DMS114 treated with DMSO at 0.1 percent for 48 hours (cell line): Measurements from ENCODE around the gene A2ML1.
"Not testable (repeated sequence)": the region's sequence is repeated elsewhere in the genome, so short reads cannot be mapped to it uniquely, and the experiment has no call there.

Experiments used
- DNase-seq: peaks from one replicate; lab custom pipeline; 2025; ENCODE audit not compliant: unreplicated experiment; lab: John Stamatoyannopoulos, UW

Gene A2ML1

GRCh38 chr12:8904665-8905064 lies 82.2 kb downstream of the A2ML1 start:
- DNase-seq = no peak

DNA sequence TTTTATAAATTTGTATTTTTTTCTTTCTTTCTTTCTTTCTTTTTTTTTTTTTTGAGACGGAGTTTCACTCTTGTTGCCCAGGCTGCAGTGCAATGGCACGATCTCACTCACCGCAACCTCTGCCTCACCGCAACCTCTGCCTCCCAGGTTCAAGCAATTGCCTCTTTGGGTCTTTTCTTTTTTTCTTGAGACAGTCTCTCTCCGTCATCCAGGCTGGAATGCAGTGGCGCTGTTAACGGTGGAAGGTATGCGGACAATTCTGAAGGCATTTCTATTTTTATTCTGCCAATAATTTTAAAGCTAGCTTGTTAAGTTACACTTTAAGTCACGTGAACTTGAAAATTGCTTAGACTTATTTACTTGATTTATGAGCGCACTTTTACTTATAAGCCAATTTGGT lies 83.1 kb downstream of the A2ML1 start:
- DNase-seq = no peak

- no peak for DNase-seq
These were observed 84.1 kb downstream of the A2ML1 start for GRCh38 chr12:8906266-8907180.

- DNase-seq = no peak
These were observed 85.1 kb downstream of the A2ML1 start for GRCh38 chr12:8907513-8907912.

- no peak for DNase-seq
These were observed 87.3 kb downstream of the A2ML1 start for GRCh38 chr12:8909752-8910151.

DNA sequence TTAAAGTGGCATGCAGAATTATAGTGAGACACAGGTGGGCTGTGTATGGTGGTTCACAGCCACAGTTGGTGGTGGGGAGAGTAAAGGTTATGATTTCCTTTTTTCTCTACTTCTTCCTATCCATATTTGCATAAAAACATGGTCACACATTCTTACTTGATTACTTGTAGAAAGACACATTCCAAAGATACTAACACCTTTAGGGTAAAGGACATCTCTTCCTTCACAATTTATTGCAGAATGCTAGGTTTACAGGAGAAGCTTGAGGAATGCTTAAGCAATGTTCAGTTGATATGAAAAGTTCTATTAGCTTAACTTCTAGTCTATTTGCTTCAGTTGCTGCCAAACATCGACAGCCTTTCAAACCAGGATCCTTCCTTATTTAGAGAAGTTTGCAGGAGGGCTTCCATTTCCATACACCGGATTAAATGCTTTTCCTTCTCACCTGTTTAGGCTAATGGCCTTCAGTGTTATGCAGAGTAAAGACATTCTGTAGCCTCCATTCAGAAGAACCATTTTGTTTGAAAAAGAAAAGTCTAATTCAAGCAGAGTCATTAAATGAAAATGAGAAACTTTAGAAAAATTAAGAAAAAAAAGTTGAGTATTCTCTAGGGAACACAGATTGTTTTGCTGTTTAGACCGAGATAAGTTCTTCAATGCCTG lies 89.3 kb downstream of the A2ML1 start:
- no peak for DNase-seq

DNA sequence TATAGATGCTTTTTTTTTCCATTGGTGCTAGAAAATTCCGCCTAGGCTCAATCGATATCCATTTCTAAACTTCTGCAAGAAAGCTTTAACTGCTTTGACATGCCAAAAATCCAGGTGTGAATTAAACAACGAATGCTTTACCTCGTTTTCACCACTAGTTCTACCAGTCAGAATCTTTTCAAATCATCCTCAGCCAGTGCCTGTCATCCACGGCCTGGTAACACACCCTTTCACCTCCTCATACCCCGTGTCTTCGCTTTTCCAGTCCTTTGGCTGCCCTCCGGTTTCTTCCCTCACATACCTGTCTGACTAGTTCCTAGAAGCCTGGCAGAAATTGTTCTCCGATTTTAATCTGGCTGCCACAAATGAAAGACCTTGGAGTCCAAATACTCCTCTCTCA lies 90.5 kb downstream of the A2ML1 start:
- DNase-seq = no peak

DNA sequence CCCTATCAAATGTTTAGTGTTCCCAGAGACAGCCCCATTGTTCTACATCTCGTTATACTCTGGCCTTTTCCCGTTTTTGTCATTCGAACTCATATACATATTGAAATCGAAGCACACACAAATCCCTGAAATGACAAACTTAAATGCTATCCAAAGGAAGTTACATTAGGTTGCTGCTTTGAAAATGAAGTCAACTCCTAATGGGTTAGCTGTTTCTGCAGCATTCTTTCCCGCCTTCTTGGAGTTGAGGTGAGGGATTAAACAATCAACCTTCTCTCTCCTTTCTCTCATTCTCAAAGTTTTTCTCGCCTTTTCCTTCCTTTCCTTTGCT lies 91.2 kb downstream of the A2ML1 start:
- DNase-seq = peak; percentile 41

DNA sequence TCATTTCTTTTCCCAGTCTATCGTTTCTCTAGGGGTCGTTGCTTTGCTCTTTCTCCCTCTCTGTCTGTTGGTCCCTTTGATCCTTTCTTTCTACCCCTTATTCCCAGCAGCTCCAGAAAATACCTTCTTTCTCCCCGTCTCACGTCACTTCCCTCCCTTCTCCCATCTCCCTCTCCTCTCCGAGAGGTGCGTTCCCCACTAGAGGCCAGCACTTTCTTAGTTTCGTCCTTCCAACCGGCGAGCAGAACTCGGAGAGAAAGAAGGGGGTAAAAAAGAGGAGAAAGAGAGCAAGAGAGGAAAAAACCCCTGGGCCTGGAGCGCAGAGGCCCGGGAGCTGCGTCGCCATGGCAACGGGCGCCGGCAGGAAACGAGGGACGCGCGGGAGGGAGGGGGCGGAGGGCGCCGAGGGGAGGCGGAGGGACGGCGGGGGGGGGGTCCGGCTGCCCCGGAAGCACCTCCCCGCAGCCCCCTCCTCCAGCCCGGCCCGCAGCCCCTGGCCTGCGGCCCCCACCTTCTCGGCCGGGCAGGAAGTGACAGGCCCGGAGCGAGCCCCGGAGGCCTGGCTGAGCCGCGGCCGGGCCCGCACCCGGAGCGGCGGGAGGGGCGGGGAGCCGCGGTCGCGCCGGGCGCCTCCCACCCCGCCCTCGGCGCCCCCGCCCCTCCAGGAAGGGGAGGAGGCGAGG lies 91.8 kb downstream of the A2ML1 start, which contains the start of gene PHC1:
PHC1 (plus strand) TSS at position 477 of the 683 bp plus-strand sequence. CDS start 3,169 bp downstream, outside the sequence.
- peak; percentile 82 for DNase-seq

GRCh38 chr12:8914716-8915526 lies 92.5 kb downstream of the A2ML1 start:
- peak; percentile 47 for DNase-seq

GRCh38 chr12:8916154-8916553 lies 93.7 kb downstream of the A2ML1 start:
- no peak for DNase-seq

GRCh38 chr12:8917031-8917430 lies 94.6 kb downstream of the A2ML1 start:
- DNase-seq = no peak

- no peak for DNase-seq
These were observed 95.3 kb downstream of the A2ML1 start for GRCh38 chr12:8917751-8918150.

DNA sequence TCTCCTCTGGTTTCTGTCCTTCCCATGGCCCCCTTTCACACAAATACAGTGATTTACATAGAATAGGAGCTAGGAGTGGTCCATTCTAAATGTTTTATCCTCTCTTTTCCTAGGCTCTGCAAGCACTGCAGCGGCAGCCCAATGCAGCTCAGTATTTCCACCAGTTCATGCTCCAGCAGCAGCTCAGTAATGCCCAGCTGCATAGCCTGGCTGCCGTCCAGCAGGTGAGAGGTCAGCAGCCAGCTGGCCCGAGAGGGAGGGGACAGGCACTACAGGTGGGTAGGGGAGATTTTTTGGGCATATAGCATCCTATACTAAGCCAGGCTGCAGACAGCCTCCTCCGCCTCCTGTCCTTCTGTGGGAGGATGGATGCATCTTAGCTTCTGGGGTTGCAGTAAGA lies 97.2 kb downstream of the A2ML1 start:
- not testable (repeated sequence) for DNase-seq

GRCh38 chr12:8922544-8922943 lies 100.1 kb downstream of the A2ML1 start:
- no peak for DNase-seq
